Pancreas (tissue), 10 donors: Measurements from ENCODE around the gene SNCG. TPM values are rescaled to one million over a fixed set of nuclear protein-coding genes. Genes with fewer than 3 reads are reported as not detected.
"Not testable (repeated sequence)": the region's sequence is repeated elsewhere in the genome, so short reads cannot be mapped to it uniquely, and the experiment has no call there.

Experiments
- ATAC-seq, 4 donors: fragments of 200-7000 bp; cut with Tn5 transposase; one replicate each; pipeline versions ENCODE4 v1.8.0 to v1.9.1; 2020; ENCODE audit warnings: mild to moderate bottlenecking in 4 of 4, moderate library complexity in 4 of 4
- DNase-seq, 6 donors: peaks; one replicate each; pipeline ENCODE4 v3.0.0-alpha.2; 2020
- FAIRE-seq: peaks from 2 replicates; lab custom pipeline; 2012; peaks lifted over from hg19 to GRCh38; lab: Jason Lieb, UNC
- H3K27ac ChIP-seq, 4 donors: fragments of 200-600 bp; sonication (generic); 1 replicate in 3 of 4; 2 replicates in 1 of 4; pipeline versions ENCODE4 v1.5.0 to v1.8.0; 2020
- H3K27me3 ChIP-seq, 4 donors: fragments of 200-600 bp; one replicate each; pipeline ENCODE4 v1.8.0; 2021
- H3K36me3 ChIP-seq, 3 donors: fragments of 200-600 bp; sonication (generic) in 1 of 3; one replicate each; pipeline versions ENCODE4 v1.5.0 to v1.8.0; 2020 to 2021
- H3K4me1 ChIP-seq, 3 donors: fragments of 200-600 bp; one replicate each; pipeline ENCODE4 v1.8.0; 2021
- H3K4me3 ChIP-seq, 4 donors: fragments of 200-600 bp; sonication (generic) in 2 of 4; one replicate each; pipeline versions ENCODE4 v1.5.0 to v1.8.0; 2020 to 2021
- H3K9me3 ChIP-seq, 4 donors: fragments of 200-600 bp; one replicate each; pipeline ENCODE4 v1.8.0; 2021
- CTCF ChIP-seq, 4 donors: fragments of 200-600 bp; sonication (generic) in 3 of 4; IDR thresholded peaks; one replicate each; pipeline versions ENCODE4 v1.5.0 to v1.8.0; 2021; ENCODE audit warnings: antibody characterized with exemption in 4 of 4
- WGBS, 2 donors: extraction: QIAGEN DNeasy Blood & Tissue Kit; methylation state at CpG; one replicate each; pipeline ENCODE4 v1.1.7; 2013; 5-methylcytosine and 5-hydroxymethylcytosine counted together
- intact Hi-C, 3 donors: fragments of 100-400 bp; cut with DNase I; formaldehyde crosslinking; loops; one replicate each; pipeline versions ENCODE4 v1.11.1 to v1.14.2; 2022
- polyA plus RNA-seq, 2 donors: library from polyadenylated mRNA; stranded (reverse); fragments of 200-250 nt; gene quantifications; one replicate each; pipeline ENCODE4 v1.2.3, GENCODE V29; 2013
- total RNA-seq, 6 donors: library from RNA; stranded (reverse); fragmentation: NEBNext Ultra II Directional in 4 of 6; extraction: Animal tissue kit (Norgen Biotek cat#: 25700) in 4 of 6; gene quantifications; one replicate each; pipeline versions ENCODE4 v1.2.1 to v1.2.4, GENCODE V29; 2021 to 2023
- donor health status: healthy with polysubstance abuse.
- donor health status: DM: no; HTN: no; CAD: no; lungs with moderate emphysema.
- donor health status: DM: no; HTN: no; CAD: no.
- donor health status: control.
- donor health status: control.
- donor health status: Bipolar disorder and iron deficiency.
- donor health status: DM: yes; HTN: yes; CAD: no.
- donor health status: DM: no; HTN: no; CAD: no.
- donor health status: DM: no; HTN: no; CAD: no.
- donor health status: DM: yes; HTN: yes; CAD: no.

Gene SNCG
- total and polyA plus RNA-seq, 8 donors: 1.2 to 20.3 (median 2.2) TPM

- no peaks in the 10 kb centered on the region for H3K4me1 ChIP-seq
- ATAC-seq (no peak), DNase-seq (no peak), FAIRE-seq (no peak)
- no peak overlapping the region for H3K4me3 ChIP-seq
- WGBS, 2 donors: 67 to 91% methylated on average over 1 of the region's 1 CpG
- no peaks in the 10 kb centered on the region for H3K9me3 ChIP-seq
- intact Hi-C loops: no loop called here
- no peaks in the 10 kb centered on the region for H3K27me3 ChIP-seq
- no peaks in the 10 kb centered on the region for H3K36me3 ChIP-seq
- TF ChIP-seq CTCF (IDR thresholded peaks at IDR 0.05): no peak
- no peak overlapping the region for H3K27ac ChIP-seq
Measured at GRCh38 chr10:86950349-86950748, 8.1 kb upstream of the SNCG start.

- Histone ChIP-seq H3K27me3 (no peaks in the 10 kb centered on the region), H3K4me1 (no peaks in the 10 kb centered on the region), H3K9me3 (no peaks in the 10 kb centered on the region), H3K27ac (no peak overlapping the region), H3K4me3 (no peak overlapping the region), H3K36me3 (no peaks in the 10 kb centered on the region)
- FAIRE-seq: no peak
- no peak for TF ChIP-seq CTCF (IDR thresholded peaks at IDR 0.05)
- ATAC-seq: no peak
- DNase-seq: peak in 2 of 6 donors; percentile 3 to 18
- intact Hi-C loops: no loop called here
Measured at GRCh38 chr10:86951184-86951761, 7.1 kb upstream of the SNCG start.

GRCh38 chr10:86952106-86952505 lies 6.3 kb upstream of the SNCG start:
- ATAC-seq: no peak
- DNase-seq: peak in 2 of 6 donors; percentile 10 to 12
- no peak overlapping the region for H3K4me3 ChIP-seq
- no peak for TF ChIP-seq CTCF (IDR thresholded peaks at IDR 0.05)
- intact Hi-C loops: no loop called here
- WGBS, 2 donors: 87 to 90% methylated on average over 7 of the region's 7 CpGs
- H3K9me3 ChIP-seq: no peaks in the 10 kb centered on the region
- no peak overlapping the region for H3K27ac ChIP-seq
- no peaks in the 10 kb centered on the region for H3K4me1 ChIP-seq
- no peaks in the 10 kb centered on the region for H3K27me3 ChIP-seq
- H3K36me3 ChIP-seq: no peaks in the 10 kb centered on the region
- FAIRE-seq: no peak

GRCh38 chr10:86952697-86953096 lies 5.7 kb upstream of the SNCG start:
- WGBS, 2 donors: 94 to 95% methylated on average over 10 of the region's 10 CpGs
- ATAC-seq, H3K4me1 ChIP-seq, H3K4me3 ChIP-seq, H3K36me3 ChIP-seq, FAIRE-seq, intact Hi-C loops, H3K27me3 ChIP-seq, H3K9me3 ChIP-seq, H3K27ac ChIP-seq: not testable (repeated sequence)
- peak in 1 of 6 donors; percentile 1 for DNase-seq

GRCh38 chr10:86953747-86954680 lies 4.4 kb upstream of the SNCG start:
- no peaks in the 10 kb centered on the region for H3K9me3 ChIP-seq
- H3K4me3 ChIP-seq: no peak overlapping the region
- ATAC-seq: peak in 3 of 4 donors; percentile 46 to 71 (median 61)
- H3K4me1 ChIP-seq: no peaks in the 10 kb centered on the region
- H3K36me3 ChIP-seq: no peaks in the 10 kb centered on the region
- H3K27me3 ChIP-seq: no peaks in the 10 kb centered on the region
- peak in 3 of 6 donors; percentile 29 to 63 (median 44) for DNase-seq
- no peak for FAIRE-seq
- TF ChIP-seq CTCF (IDR thresholded peaks at IDR 0.05): no peak
- 60 to 73% methylated on average over 15 of the region's 15 CpGs for WGBS, 2 donors
- intact Hi-C loops: no loop called here
- peak overlapping the region in 2 of 4 donors; percentile 22 to 42 for H3K27ac ChIP-seq
